SH-SY5Y (cell line): ENCODE measurements around the gene MYRIP.

Experiments used
- GATA2 ChIP-seq: IDR thresholded peaks from 2 replicates; pipeline ENCODE4 v1.6.1; 2011; ENCODE audit warnings: mild to moderate bottlenecking, low read depth, low read length
- GATA3 ChIP-seq: IDR thresholded peaks from 2 replicates; pipeline ENCODE4 v1.6.1; 2011; ENCODE audit warnings: low read depth, mild to moderate bottlenecking, low read length, moderate library complexity

GRCh38 chr3:40181182-40181581 is 371.8 kb downstream of the MYRIP start:
- no peak for TF ChIP-seq GATA2
- TF ChIP-seq GATA3 = no peak
